Caco-2 (cell line): Measurements from ENCODE around the gene NHERF2. TPM values are rescaled to one million over a fixed set of nuclear protein-coding genes. Genes with fewer than 3 reads are reported as not detected.

Experiments
- BruUV-seq: library from RNA; stranded (reverse); fragments of 400-500 nt; replicated peaks from 2 replicates; lab custom pipeline; 2021; lab: Mats Ljungman, UMichigan
- CTCF ChIA-PET: fragments of 300-600 bp; sonication (Branson Sonifier 250); formaldehyde crosslinking; loops from one replicate; lab custom pipeline; 2022; ENCODE audit warnings: antibody characterized with exemption; lab: Charles Lee
- POLR2A ChIA-PET: fragments of 300-600 bp; sonication (Branson Sonifier 250); formaldehyde crosslinking; loops from one replicate; lab custom pipeline; 2022; ENCODE audit warnings: antibody characterized with exemption; lab: Charles Lee
- DNase-seq, 2 experiments: peaks; one replicate each; pipeline versions ENCODE4 v3.0.0 to v3.0.0-alpha.2; 2020 to 2022
- H3K27me3 ChIP-seq: replicated peaks from 2 replicates; pipeline ENCODE4 v1.6.0; 2011; ENCODE audit warnings: low read length; ENCODE audit not compliant: control insufficient read depth, insufficient read depth
- H3K36me3 ChIP-seq: 2 replicates; pipeline ENCODE4 v1.5.1; 2011; ENCODE audit warnings: low read length; ENCODE audit not compliant: control insufficient read depth, insufficient read depth
- H3K4me1 ChIP-seq: fragments of 250-450 bp; sonication (Bioruptor Pico); 2 replicates; pipeline ENCODE4 v1.5.1; 2020; ENCODE audit warnings: mild to moderate bottlenecking
- H3K4me3 ChIP-seq: 2 replicates; pipeline ENCODE4 v1.5.1; 2011; ENCODE audit warnings: low read depth, mild to moderate bottlenecking, control low read depth, low read length
- H3K9me3 ChIP-seq: fragments of 250-450 bp; sonication (Bioruptor Pico); 2 replicates; pipeline ENCODE4 v1.5.1; 2020; ENCODE audit warnings: mild to moderate bottlenecking, moderate library complexity
- H3K27ac Mint-ChIP-seq: one replicate; pipeline ENCODE4 v1.8.0; 2022; ENCODE audit warnings: mixed read lengths; ENCODE audit not compliant: unreplicated experiment
- H3K27me3 Mint-ChIP-seq: one replicate; pipeline ENCODE4 v1.8.0; 2022; ENCODE audit warnings: mixed read lengths; ENCODE audit not compliant: insufficient read depth, unreplicated experiment
- H3K36me3 Mint-ChIP-seq: one replicate; pipeline ENCODE4 v1.8.0; 2022; ENCODE audit warnings: mild to moderate bottlenecking, mixed read lengths; ENCODE audit not compliant: insufficient read depth, unreplicated experiment
- H3K4me1 Mint-ChIP-seq: one replicate; pipeline ENCODE4 v1.8.0; 2022; ENCODE audit warnings: low read depth, mixed read lengths; ENCODE audit not compliant: unreplicated experiment
- H3K4me3 Mint-ChIP-seq: one replicate; pipeline ENCODE4 v1.8.0; 2022; ENCODE audit warnings: mild to moderate bottlenecking, moderate library complexity, mixed read lengths; ENCODE audit not compliant: unreplicated experiment
- H3K9me3 Mint-ChIP-seq: one replicate; pipeline ENCODE4 v1.8.0; 2022; ENCODE audit warnings: mixed read lengths; ENCODE audit not compliant: unreplicated experiment
- intact Hi-C: fragments of 100-400 bp; cut with micrococcal nuclease; formaldehyde crosslinking; loops from one replicate; pipeline ENCODE4 v1.10.0; 2022; ENCODE audit not compliant: unreplicated experiment
- total RNA-seq: library from RNA; stranded (reverse); gene quantifications from 2 replicates; pipeline ENCODE4 v1.2.3, GENCODE V29; 2022
- TF ChIP-seq, protein P1 (sequence below), 2 experiments: fragments of 200-600 bp in 1 of 2; IDR thresholded peaks; 1 replicate in 1 of 2; 2 replicates in 1 of 2; pipeline versions ENCODE4 v1.5.1 to v1.8.0; 2011 to 2022; ENCODE audit warnings: antibody characterized with exemption in 1 of 2, control low read depth in 1 of 2, inconsistent platforms in 1 of 2, low read depth in 1 of 2, low read length in 1 of 2, mild to moderate bottlenecking in 1 of 2, moderate library complexity in 1 of 2; ENCODE audit not compliant: insufficient read depth in 1 of 2, severe bottlenecking in 1 of 2, unreplicated experiment in 1 of 2

Gene NHERF2
- total RNA-seq, 1 experiment from 2014 or later = 26.6 TPM

DNA sequence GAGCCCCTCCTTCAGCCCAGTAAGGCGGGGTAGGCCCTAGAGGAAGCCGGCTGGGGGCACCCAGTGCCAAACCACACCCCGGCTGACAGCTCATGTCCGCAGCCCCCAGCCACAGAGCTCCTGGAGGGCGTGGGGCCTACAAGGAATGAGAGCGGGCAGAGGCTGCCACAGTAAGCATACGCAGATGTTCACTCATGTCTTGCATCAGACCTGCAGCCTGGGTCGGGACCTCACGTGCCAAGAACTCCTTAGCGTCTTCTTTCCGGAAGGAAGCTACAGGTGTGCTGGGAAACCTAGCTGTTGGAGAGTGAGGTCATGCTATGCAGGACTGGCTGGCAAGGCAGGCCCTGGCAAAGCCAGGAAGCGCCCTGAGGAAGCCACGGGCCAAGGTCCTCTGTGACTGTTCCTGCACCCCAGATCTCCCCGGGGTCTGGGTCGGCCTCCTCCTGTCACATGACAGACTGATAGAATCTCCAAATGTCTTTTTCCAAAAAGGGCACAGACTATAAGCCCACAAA is 18.6 kb upstream of the NHERF2 start:
- TF ChIP-seq, protein P1, sequence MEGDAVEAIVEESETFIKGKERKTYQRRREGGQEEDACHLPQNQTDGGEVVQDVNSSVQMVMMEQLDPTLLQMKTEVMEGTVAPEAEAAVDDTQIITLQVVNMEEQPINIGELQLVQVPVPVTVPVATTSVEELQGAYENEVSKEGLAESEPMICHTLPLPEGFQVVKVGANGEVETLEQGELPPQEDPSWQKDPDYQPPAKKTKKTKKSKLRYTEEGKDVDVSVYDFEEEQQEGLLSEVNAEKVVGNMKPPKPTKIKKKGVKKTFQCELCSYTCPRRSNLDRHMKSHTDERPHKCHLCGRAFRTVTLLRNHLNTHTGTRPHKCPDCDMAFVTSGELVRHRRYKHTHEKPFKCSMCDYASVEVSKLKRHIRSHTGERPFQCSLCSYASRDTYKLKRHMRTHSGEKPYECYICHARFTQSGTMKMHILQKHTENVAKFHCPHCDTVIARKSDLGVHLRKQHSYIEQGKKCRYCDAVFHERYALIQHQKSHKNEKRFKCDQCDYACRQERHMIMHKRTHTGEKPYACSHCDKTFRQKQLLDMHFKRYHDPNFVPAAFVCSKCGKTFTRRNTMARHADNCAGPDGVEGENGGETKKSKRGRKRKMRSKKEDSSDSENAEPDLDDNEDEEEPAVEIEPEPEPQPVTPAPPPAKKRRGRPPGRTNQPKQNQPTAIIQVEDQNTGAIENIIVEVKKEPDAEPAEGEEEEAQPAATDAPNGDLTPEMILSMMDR (IDR thresholded peaks at IDR 0.05; ENCODE audit: insufficient read depth in 1 of 2, low read depth in 1 of 2, low read length in 1 of 2, severe bottlenecking in 1 of 2, unreplicated experiment in 1 of 2) = no peak
- Mint-ChIP-seq H3K4me3 (peak overlapping the region; percentile 77), H3K36me3 (peaks cover 31% of the 10 kb centered on the region), H3K27me3 (no peaks in the 10 kb centered on the region), H3K9me3 (no peaks in the 10 kb centered on the region), H3K4me1 (peaks cover 5% of the 10 kb centered on the region), H3K27ac (peak overlapping the region; percentile 53)
- H3K9me3 ChIP-seq = no peaks in the 10 kb centered on the region
- ChIA-PET CTCF (interaction anchor here (1.3 kb wide), 1 partner anchor 132 kb away, joined by 7 read pairs; no protein-coding TSS in a partner anchor), POLR2A (interaction anchor here (1.4 to 1.9 kb wide), 2 partner anchors 43 to 147 kb away, joined by 6 to 16 read pairs; partner anchors contain the start of genes RPS2 and TRAF7)
- H3K4me1 ChIP-seq = peaks cover 15% of the 10 kb centered on the region; the same call in 1 of the 2 replicates
- H3K4me3 ChIP-seq = peak overlapping the region; percentile 63; the same call in 1 of the 2 replicates
- intact Hi-C loops = no loop called here
- DNase-seq = no peak
- H3K36me3 ChIP-seq = no peaks in the 10 kb centered on the region; the same call in 1 of the 2 replicates
- H3K27me3 ChIP-seq = no peaks in the 10 kb centered on the region
- BruUV-seq = TSS peak; percentile 78

DNA sequence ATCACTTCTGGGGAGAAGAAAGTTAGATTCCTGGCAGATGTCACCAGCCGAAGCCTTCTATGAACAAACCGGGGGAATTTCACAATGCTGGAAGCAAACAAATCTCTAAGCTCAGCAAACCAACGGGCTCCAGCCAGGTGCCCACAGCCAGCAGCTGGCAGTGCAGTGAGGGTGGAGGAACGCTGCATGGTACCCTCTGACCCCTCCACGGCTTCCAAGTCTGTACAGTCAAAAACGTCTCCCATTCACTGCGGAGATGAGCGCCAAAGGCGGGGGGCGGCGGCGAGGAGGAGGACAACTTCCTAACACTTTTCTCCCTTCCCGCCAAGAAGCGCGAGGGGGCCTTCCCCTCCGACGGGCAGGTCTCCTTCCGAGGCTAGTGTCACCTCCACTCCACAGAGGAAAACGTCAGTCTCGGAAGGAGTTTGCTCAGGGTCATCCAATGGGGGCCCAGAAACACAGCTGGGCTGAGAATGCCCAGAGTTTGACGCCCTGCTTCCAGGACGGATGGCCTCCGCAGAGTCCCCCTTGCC is 18.0 kb upstream of the NHERF2 start:
- peak overlapping the region; percentile 53 for H3K27ac Mint-ChIP-seq
- Histone ChIP-seq H3K27me3 (no peaks in the 10 kb centered on the region), H3K9me3 (no peaks in the 10 kb centered on the region), H3K36me3 (no peaks in the 10 kb centered on the region; the same call in 1 of the 2 replicates), H3K4me1 (peaks cover 15% of the 10 kb centered on the region; the same call in 1 of the 2 replicates), H3K4me3 (peak overlapping the region; percentile 63)
- H3K4me3 Mint-ChIP-seq = peak overlapping the region; percentile 77
- no peaks in the 10 kb centered on the region for H3K9me3 Mint-ChIP-seq
- H3K36me3 Mint-ChIP-seq = peaks cover 31% of the 10 kb centered on the region
- TF ChIP-seq, protein P1 (IDR thresholded peaks at IDR 0.05; ENCODE audit: insufficient read depth in 1 of 2, low read depth in 1 of 2, low read length in 1 of 2, severe bottlenecking in 1 of 2, unreplicated experiment in 1 of 2) = no peak
- DNase-seq = peak in 1 of 2 experiments; percentile 26
- no TSS peak for BruUV-seq
- POLR2A ChIA-PET = interaction anchor here (0.7 to 1.9 kb wide), 3 partner anchors 44 to 744 kb away, joined by 4 to 16 read pairs (median 6); partner anchors contain the start of genes RPS2, SRRM2 and TRAF7
- no peaks in the 10 kb centered on the region for H3K27me3 Mint-ChIP-seq
- H3K4me1 Mint-ChIP-seq = peaks cover 5% of the 10 kb centered on the region
- CTCF ChIA-PET = interaction anchor here (0.7 to 1.3 kb wide), 2 partner anchors 11 to 132 kb away, joined by 3 to 7 read pairs; partner anchors contain the start of gene NPW
- intact Hi-C loops = no loop called here

DNA sequence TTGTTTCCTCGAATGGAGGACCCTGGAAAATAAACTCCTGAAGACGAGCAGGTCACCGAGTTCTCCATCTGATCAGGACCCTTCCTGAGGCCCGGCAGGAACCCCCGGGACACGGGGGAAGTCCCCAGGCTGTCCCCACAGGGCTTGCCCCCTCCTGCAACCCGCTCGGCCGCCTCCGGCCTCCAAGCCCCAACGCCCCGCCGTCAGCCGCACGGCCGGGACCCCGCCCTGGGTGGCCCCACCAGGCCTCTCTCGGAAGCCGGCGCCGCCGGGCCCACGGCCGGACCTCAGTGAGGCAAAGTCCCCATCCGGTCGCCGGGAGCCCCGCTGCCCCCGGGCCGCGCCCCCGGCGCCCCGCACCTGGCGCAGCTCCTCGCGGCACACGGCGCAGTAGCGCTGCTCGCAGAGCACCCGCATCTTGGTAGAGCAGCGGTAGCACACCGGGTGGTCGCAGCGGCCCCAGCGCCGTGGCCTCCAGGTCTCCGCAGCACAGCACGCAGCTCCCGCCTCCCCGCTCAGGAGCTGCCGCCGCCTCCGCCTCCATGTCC is 17.5 kb upstream of the NHERF2 start:
- no peaks in the 10 kb centered on the region for H3K9me3 Mint-ChIP-seq
- H3K4me3 Mint-ChIP-seq = peak overlapping the region; percentile 77
- BruUV-seq = no TSS peak
- peaks cover 5% of the 10 kb centered on the region for H3K4me1 Mint-ChIP-seq
- H3K27me3 Mint-ChIP-seq = no peaks in the 10 kb centered on the region
- ChIA-PET POLR2A (interaction anchor here (0.7 to 1.9 kb wide), 3 partner anchors 45 to 743 kb away, joined by 4 to 16 read pairs (median 6); partner anchors contain the start of genes RPS2, SRRM2 and TRAF7), CTCF (interaction anchor here (0.7 to 1.3 kb wide), 2 partner anchors 10 to 131 kb away, joined by 3 to 7 read pairs; partner anchors contain the start of gene NPW)
- Histone ChIP-seq H3K9me3 (no peaks in the 10 kb centered on the region), H3K27me3 (no peaks in the 10 kb centered on the region), H3K4me1 (peaks cover 15% of the 10 kb centered on the region; the same call in 1 of the 2 replicates), H3K4me3 (peak overlapping the region; percentile 63), H3K36me3 (no peaks in the 10 kb centered on the region; the same call in 1 of the 2 replicates)
- no peak overlapping the region for H3K27ac Mint-ChIP-seq
- peaks cover 29% of the 10 kb centered on the region for H3K36me3 Mint-ChIP-seq
- TF ChIP-seq, protein P1 (IDR thresholded peaks at IDR 0.05; ENCODE audit: insufficient read depth in 1 of 2, low read depth in 1 of 2, low read length in 1 of 2, severe bottlenecking in 1 of 2, unreplicated experiment in 1 of 2) = no peak
- DNase-seq = peak in 1 of 2 experiments; percentile 33
- intact Hi-C loops = no loop called here
